Adipocyte (in vitro differentiated cells): ENCODE measurements around the gene AGTRAP.

Source experiments
- DNase-seq: peaks from one replicate; pipeline ENCODE4 v3.0.0-alpha.2; 2015; ENCODE audit warnings: low read depth
- H3K27me3 ChIP-seq: replicated peaks from 2 replicates; pipeline ENCODE4 v1.7.0; 2013; ENCODE audit warnings: mild to moderate bottlenecking, low read length, moderate library complexity; ENCODE audit not compliant: control insufficient read depth, insufficient read depth
- H3K36me3 ChIP-seq: 2 replicates; pipeline ENCODE4 v1.7.0; 2013; ENCODE audit warnings: low read length, mild to moderate bottlenecking, moderate library complexity; ENCODE audit not compliant: control insufficient read depth, insufficient read depth, severe bottlenecking
- H3K4me1 ChIP-seq: 2 replicates; pipeline ENCODE4 v1.7.0; 2013; ENCODE audit warnings: mild to moderate bottlenecking, low read length, moderate library complexity; ENCODE audit not compliant: control insufficient read depth, insufficient read depth
- H3K4me3 ChIP-seq: 2 replicates; pipeline ENCODE4 v1.7.0; 2013; ENCODE audit warnings: mild to moderate bottlenecking, low read length, moderate library complexity
- H3K9ac ChIP-seq: 2 replicates; pipeline ENCODE4 v1.7.0; 2013; ENCODE audit warnings: mild to moderate bottlenecking, low read length, moderate library complexity
- H3K9me3 ChIP-seq: 2 replicates; pipeline ENCODE4 v1.7.0; 2013; ENCODE audit warnings: mild to moderate bottlenecking, low read length, moderate library complexity; ENCODE audit not compliant: control insufficient read depth

The AGTRAP gene

DNA sequence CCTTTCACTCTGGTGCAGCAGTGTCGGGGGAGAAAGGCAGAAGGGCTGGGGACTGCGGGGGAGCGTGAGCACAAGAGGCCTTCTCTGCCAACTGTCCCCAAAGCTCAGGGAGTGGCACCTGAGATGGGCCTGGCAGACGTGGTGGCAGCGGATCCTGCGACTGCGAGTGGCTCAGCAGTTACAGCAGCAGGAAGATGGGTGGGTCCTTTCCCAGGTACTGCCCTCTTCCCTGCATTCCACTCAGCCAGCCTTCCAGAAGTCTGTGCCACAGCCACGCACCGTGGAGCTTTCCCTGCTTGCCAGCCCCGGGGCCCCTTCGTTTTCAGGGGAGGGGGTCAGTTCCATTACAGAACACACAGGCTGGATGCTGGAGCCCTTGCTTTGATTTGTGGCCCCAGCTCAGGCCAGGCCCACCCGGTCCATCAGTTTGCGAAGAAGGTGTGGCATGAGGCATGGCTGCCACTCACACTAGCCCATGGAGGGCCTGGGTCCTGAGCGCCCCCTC is 52.7 kb downstream of the AGTRAP start:
- DNase-seq, result no peak
- peak overlapping the region; percentile 77 for H3K9ac ChIP-seq
- H3K4me3 ChIP-seq, result no peak overlapping the region
- no peaks in the 10 kb centered on the region for H3K27me3 ChIP-seq
- H3K9me3 ChIP-seq, result no peaks in the 10 kb centered on the region
- H3K36me3 ChIP-seq, result peaks cover 11% of the 10 kb centered on the region
- peaks cover 60% of the 10 kb centered on the region for H3K4me1 ChIP-seq

DNA sequence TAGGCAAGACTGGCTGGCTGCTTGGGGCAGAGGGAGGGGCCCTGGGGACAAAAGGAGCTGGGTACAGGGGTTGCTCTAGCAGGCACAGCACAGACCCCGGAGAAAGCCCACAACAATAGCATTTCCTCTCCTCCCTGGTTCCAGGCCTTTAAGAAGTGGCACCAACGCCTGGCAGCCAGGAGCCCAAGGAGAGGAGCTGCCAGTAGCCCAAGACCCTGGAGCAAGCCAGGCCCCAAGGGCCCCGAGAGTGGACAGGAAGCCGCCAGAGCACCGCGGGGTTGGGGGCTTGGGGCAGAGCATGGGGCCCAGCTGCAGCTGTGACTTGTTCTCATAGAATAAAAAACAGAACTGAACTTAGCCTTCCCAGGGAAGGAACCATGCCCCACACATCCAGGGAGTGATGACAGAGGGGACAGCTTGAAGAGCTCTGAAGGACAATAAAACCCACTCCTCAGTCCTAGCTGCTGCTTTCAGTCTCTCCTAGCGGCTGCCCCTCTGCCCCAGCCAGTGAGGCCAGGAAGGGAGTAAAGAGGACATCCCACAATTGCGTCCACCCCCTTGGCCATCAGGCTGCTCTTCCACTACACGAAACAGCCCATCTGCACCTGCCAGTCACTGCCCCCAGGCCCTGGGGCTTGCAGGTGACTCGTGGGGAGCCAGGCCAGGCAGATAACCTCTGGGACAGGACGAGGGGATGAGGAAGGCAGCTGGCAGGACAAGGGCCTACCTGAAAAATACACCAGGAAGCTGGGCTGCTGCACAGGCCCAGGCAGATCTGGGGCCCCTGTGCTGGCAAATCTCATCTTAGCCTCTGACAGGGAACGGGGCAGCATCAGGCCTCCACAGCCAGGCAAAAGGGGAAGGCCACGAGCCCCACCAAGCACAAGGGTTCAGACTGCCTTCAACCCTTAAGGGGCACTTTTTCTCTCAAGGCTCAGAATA is 53.5 kb downstream of the AGTRAP start:
- Histone ChIP-seq H3K27me3 (no peaks in the 10 kb centered on the region), H3K9ac (peak overlapping the region; percentile 59), H3K36me3 (peaks cover 19% of the 10 kb centered on the region), H3K4me1 (peaks cover 60% of the 10 kb centered on the region), H3K9me3 (no peaks in the 10 kb centered on the region), H3K4me3 (no peak overlapping the region)
- no peak for DNase-seq

DNA sequence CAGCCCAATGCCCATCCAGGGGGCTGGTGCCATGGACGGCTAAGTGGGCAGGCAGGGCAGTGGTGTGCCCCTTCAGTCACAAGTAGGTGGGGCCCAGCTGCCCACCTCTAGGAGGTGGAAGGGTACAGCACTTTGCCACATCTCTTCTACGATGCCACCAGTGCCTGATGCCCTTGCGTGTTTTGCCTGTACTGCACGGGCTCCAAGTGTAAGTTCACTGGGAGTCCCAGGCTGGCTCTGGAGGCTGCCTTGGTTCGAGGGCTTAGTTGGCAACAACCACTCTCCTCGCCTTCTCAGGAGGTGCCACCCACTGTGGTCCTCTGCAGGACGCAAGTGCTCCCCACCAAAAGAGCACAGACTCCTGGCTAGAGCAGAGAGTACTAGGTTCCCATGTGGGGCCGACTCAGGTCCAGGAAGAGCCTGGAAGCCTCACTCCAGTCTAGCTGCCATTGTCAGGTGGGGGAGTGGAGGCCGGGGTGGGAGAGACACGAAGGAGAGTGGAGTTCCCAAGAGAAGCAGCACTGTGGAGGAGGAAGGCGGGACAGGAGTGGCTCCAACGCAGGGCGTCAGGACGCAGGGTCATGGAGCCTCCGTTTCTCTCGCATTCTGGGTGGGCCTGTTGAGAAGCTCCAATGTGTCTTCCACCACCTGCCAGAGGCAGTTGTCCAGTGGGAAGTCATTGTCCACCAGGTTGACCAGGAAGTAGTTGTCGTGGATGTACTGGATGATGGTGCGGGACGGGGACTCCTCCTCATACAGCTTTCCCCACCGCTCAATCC is 54.4 kb downstream of the AGTRAP start:
- Histone ChIP-seq H3K4me1 (peaks cover 58% of the 10 kb centered on the region), H3K9ac (peak overlapping the region; percentile 59)

DNA sequence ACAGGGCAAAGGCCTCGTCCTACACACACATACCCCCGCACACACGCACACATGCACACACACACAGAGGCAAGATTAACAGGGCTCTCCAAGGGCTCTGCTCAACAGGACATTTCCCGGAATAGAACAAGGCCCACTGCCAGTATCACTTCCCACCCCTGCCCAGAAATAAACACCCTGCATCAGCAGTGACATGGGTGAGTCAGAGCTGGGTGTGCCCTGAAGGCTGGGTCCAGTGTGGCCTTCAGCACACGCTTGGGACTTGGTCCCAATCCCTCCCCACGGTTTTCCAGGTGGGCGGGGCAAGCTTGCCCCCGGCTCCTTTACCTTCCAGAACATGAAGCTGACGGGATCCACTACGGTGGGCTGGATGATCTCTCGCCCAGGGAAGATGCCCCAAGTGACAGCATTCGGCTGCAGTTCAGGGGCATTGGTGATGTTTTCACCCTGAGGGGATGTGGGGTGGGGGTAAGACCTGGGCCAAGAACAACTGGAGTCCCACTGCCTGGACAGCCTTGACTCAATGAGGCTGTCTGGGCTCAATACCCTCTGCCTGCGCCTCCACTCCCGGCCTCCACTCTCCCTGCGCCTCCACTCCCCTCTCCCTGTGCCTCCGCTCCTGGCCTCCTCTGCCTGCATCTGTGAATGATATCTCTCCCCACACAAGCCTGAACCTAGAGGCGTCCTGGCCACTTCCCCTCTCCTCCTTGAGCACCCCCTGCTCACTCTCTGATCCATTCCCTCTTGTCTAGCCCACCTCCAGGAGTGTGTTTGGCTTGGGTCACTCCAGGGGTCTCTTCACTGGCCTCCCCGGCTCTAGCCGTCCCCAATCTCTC is 55.2 kb downstream of the AGTRAP start:
- no peaks in the 10 kb centered on the region for H3K9me3 ChIP-seq
- H3K4me1 ChIP-seq, result peaks cover 57% of the 10 kb centered on the region
- H3K9ac ChIP-seq, result peak overlapping the region; percentile 59
- H3K36me3 ChIP-seq, result peaks cover 36% of the 10 kb centered on the region
- peak overlapping the region; percentile 40 for H3K4me3 ChIP-seq
- DNase-seq, result peak; percentile 89
- no peaks in the 10 kb centered on the region for H3K27me3 ChIP-seq

More for the DNA sequence above, 54.4 kb downstream of the AGTRAP start:
- peaks cover 28% of the 10 kb centered on the region for H3K36me3 ChIP-seq
- H3K4me3 ChIP-seq, result peak overlapping the region; percentile 40
- no peaks in the 10 kb centered on the region for H3K9me3 ChIP-seq
- DNase-seq, result no peak
- no peaks in the 10 kb centered on the region for H3K27me3 ChIP-seq

DNA sequence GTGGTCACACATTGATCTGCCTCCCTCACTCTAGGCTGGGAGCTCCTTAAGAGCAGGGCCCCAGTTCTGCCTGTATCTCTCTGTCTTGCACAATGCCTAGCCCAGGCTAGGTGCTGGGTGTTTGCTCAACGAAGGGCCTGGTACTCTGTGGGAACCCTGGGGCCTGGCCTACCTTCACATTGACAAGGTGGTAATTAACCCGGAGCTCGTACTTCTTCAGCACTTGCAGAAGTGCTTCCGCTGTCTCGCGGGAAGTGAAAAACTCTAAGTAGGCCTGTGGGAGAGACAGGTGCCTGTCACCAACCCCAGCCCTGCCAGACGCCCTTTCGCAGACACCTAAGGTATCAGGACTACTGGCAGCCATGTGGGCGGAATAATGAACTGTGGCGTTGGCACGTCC is 56.2 kb downstream of the AGTRAP start:
- H3K36me3 ChIP-seq, result peaks cover 38% of the 10 kb centered on the region
- H3K9me3 ChIP-seq, result no peaks in the 10 kb centered on the region
- DNase-seq, result no peak
- H3K4me3 ChIP-seq, result no peak overlapping the region
- peak overlapping the region; percentile 59 for H3K9ac ChIP-seq
- H3K27me3 ChIP-seq, result no peaks in the 10 kb centered on the region
- peaks cover 61% of the 10 kb centered on the region for H3K4me1 ChIP-seq

DNA sequence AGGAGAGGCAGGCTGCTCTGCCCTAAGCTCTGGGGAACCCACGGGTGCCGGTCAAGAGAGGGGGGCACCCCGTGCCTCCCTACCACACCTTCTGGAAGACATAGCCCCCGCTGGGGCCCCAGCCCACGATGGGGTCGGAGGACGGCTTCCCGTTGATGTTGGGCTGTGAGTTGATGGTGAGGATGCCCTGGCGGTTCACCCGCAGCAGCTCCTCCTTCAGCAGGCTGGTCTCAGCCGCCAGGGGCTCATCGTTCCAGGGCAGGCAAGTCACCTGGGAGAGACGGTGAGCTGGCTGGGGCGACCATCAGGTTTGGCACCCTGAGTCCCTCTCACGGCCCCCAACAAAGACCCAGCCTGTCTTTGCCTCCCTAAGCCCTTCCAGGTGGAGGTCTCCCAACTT is 57.9 kb downstream of the AGTRAP start:
- H3K4me1 ChIP-seq, result peaks cover 55% of the 10 kb centered on the region
- peaks cover 44% of the 10 kb centered on the region for H3K36me3 ChIP-seq
- no peaks in the 10 kb centered on the region for H3K27me3 ChIP-seq
- H3K9ac ChIP-seq, result no peak overlapping the region
- H3K4me3 ChIP-seq, result no peak overlapping the region
- H3K9me3 ChIP-seq, result no peaks in the 10 kb centered on the region
- no peak for DNase-seq

DNA sequence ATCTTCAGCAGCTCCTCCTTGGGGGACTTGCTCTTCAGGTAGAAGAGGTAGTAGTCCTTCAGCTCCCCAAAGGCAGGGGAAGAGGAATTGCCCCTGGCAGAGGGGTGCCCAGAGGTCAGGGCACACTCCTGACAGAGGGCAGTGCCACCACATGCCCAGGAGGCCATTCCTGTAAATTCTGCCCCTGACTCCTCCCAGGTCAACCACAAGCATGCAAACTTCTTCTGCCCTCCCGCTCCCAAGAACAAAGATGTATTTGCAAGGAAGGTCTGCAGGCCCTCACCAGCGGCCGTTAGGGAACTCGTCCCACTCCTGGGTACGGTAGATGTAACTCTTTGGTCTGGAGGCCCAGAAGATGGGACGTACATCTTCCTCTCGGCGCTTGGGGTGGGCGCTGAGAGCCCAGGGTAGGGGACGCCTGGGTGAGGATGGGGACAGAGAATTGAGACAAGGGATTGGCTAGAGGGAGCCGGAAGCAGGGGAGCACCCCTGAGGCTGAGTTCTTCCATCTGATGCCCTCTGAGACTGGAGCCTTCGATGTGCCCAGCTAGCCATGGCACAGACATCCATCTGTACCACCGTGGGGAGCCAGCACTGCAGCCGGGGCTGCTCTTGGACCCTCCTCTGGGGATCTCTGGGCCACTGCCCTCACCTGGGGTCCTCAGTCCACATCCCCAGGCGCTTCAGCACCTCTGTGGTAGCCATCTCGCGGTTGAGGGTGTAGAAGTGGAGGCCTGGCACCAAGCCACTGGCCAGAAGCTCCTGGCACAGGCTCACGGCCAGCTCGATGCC is 58.7 kb downstream of the AGTRAP start:
- peaks cover 54% of the 10 kb centered on the region for H3K4me1 ChIP-seq

DNA sequence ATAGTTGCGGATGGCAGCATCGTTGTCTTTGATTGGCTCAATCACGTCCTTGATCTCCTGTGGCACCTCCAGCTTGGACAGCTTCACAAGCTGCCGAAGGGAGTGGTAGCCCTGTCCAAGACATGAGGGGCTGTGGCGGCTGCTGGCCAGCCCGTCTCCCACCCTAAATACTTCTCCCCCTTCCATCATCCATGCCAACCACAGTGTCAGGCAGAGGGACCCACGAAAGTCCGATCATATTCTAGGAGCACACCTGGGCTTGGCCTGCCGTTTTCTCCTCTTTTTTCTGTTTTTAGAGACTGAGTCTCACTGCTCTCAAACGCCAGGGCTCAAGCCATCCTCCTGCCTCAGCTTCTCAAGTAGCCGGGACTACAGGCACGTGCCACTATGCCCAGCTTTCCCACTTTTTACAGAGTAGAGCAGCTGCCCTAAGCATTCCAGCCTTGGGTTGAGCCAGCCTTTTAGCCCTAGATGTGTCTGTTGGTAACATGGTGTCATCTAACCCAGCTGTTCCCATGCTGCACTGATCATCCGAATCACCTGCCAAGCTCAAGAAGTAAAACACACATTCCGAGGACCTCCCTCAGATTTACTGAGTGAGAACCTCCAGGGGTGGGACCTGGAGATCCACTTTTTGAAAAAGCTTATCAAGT is 59.4 kb downstream of the AGTRAP start:
- Histone ChIP-seq H3K27me3 (no peaks in the 10 kb centered on the region), H3K9ac (no peak overlapping the region), H3K4me1 (peaks cover 47% of the 10 kb centered on the region), H3K4me3 (no peak overlapping the region), H3K9me3 (no peaks in the 10 kb centered on the region), H3K36me3 (peaks cover 51% of the 10 kb centered on the region)
- DNase-seq, result no peak

More for the DNA sequence above, 58.7 kb downstream of the AGTRAP start:
- no peaks in the 10 kb centered on the region for H3K27me3 ChIP-seq
- no peak overlapping the region for H3K4me3 ChIP-seq
- H3K9ac ChIP-seq, result no peak overlapping the region
- no peaks in the 10 kb centered on the region for H3K9me3 ChIP-seq
- H3K36me3 ChIP-seq, result peaks cover 44% of the 10 kb centered on the region
- DNase-seq, result no peak

DNA sequence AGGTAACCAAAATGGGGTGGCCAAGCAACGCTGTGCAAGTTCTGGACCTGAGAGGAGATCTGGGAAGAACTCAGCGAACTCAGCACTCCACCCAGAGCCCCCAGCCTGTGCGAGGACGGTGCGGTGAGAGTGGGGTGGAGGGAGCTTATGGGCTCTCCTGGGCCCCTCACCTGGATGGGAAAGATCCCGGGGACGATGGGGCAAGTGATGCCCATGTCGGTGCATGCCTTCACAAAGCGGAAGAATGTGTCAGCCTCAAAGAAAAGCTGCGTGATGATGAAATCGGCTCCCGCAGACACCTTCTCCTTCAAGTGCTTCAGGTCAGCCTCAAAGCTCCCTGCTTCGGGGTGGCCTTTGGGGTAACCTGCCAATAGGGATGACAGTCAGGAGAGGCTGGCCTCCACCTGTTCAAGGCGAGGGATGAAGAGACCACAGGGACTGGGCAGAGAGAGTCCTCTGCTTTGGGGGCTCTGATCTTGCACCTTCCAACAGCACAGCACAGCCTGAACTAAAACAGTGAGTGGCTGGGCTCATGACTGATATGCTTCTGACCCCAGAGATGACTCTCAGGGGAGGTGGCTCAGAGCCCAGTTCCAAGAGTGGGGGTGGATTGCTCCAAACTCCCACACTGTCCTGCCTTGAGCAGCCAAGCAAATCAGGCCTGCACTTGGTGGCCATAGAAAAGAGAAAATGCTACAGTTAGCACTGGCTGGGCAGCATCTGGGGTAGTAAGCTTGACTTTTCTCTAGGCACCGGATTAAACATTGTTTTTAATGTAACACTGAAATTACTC is 60.3 kb downstream of the AGTRAP start:
- peaks cover 59% of the 10 kb centered on the region for H3K36me3 ChIP-seq
- H3K4me1 ChIP-seq, result peaks cover 39% of the 10 kb centered on the region

More for the DNA sequence above, 60.3 kb downstream of the AGTRAP start:
- no peak overlapping the region for H3K4me3 ChIP-seq
- DNase-seq, result no peak
- H3K27me3 ChIP-seq, result no peaks in the 10 kb centered on the region
- H3K9me3 ChIP-seq, result no peaks in the 10 kb centered on the region
- H3K9ac ChIP-seq, result peak overlapping the region; percentile 57
